ENCODE data around the gene ITGBL1.

DNA sequence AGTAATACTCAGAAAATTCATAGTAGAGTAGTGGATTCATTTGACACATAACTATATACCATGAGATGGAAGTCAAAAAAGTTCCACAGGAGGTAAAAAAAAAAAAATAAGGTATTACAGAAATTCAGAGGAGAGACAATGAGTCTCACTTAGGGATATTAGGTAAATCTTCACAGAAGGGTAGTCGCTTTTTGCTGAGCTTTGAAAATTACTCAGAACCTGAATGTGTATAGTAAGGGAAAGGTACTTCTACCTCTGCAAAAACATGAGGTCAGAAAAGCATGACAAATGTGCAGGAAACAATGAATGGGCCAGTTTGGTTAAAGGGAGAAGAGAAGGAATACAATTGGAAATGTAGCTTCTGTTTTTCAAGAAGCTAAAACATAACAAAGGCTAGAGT is 250.6 kb downstream of the ITGBL1 start:
- TF ChIP-seq, protein P1, sequence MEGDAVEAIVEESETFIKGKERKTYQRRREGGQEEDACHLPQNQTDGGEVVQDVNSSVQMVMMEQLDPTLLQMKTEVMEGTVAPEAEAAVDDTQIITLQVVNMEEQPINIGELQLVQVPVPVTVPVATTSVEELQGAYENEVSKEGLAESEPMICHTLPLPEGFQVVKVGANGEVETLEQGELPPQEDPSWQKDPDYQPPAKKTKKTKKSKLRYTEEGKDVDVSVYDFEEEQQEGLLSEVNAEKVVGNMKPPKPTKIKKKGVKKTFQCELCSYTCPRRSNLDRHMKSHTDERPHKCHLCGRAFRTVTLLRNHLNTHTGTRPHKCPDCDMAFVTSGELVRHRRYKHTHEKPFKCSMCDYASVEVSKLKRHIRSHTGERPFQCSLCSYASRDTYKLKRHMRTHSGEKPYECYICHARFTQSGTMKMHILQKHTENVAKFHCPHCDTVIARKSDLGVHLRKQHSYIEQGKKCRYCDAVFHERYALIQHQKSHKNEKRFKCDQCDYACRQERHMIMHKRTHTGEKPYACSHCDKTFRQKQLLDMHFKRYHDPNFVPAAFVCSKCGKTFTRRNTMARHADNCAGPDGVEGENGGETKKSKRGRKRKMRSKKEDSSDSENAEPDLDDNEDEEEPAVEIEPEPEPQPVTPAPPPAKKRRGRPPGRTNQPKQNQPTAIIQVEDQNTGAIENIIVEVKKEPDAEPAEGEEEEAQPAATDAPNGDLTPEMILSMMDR (IDR thresholded peaks at IDR 0.05; ENCODE audit: low read length): no peak
- TF ChIP-seq EZH2phosphoT487 (IDR thresholded peaks at IDR 0.05; ENCODE audit: low read length): no peak
- no peak for TF ChIP-seq EZH2 (optimal IDR thresholded peaks at IDR 0.05; ENCODE audit: low read depth, low read length)

Data from MM.1S (cell line).